ENCODE data around the gene ENTREP1.
"Not testable (repeated sequence)": the region's sequence is repeated elsewhere in the genome, so short reads cannot be mapped to it uniquely, and the experiment has no call there.

Gene ENTREP1

GRCh38 chr9:69306895-69307445 is 18.0 kb upstream of the ENTREP1 start:
- H4K8ac ChIP-seq (ENCODE audit: low read length); DNase-seq; H3K27me3 ChIP-seq (ENCODE audit: control insufficient read depth in 1 of 2, insufficient read depth in 1 of 2, low read length in 2 of 2); H2AFZ ChIP-seq (ENCODE audit: low read depth, low read length); H3K36me3 ChIP-seq (ENCODE audit: control insufficient read depth in 1 of 2, insufficient read depth in 2 of 2, low read depth in 1 of 2, low read length in 2 of 2); H3K23ac ChIP-seq (ENCODE audit: low read length in 2 of 2); H2BK12ac ChIP-seq (ENCODE audit: low read length in 2 of 2); H3K4me1 ChIP-seq (ENCODE audit: control insufficient read depth, insufficient read depth, low read depth, low read length); H3K9me3 ChIP-seq (ENCODE audit: control insufficient read depth, low read length); H3K4ac ChIP-seq (ENCODE audit: low read depth in 1 of 2, low read length in 2 of 2); H3K4me2 ChIP-seq (ENCODE audit: low read length, poor library complexity, severe bottlenecking); H3K79me1 ChIP-seq (replicated peaks; ENCODE audit: low read length, poor library complexity, severe bottlenecking); H2BK5ac ChIP-seq (ENCODE audit: low read depth, low read length, poor library complexity, severe bottlenecking); H4K91ac ChIP-seq (ENCODE audit: low read length); H3K18ac ChIP-seq (ENCODE audit: low read depth in 1 of 2, low read length in 2 of 2); H2BK120ac ChIP-seq (ENCODE audit: low read depth, low read length); H3K4me3 ChIP-seq (ENCODE audit: insufficient read depth in 1 of 2, low read depth in 1 of 2, low read length in 2 of 2); H2BK15ac ChIP-seq (ENCODE audit: low read depth, poor library complexity, severe bottlenecking); H3K14ac ChIP-seq (ENCODE audit: low read length in 2 of 2); H3K9ac ChIP-seq (ENCODE audit: low read length): not testable (repeated sequence)
- peak overlapping the region; percentile 75 for H2AK5ac ChIP-seq (ENCODE audit: low read length, severe bottlenecking)
- peak overlapping the region; percentile 74 for H3K27ac ChIP-seq (ENCODE audit: low read length, poor library complexity, severe bottlenecking)
- WGBS: 69% methylated on average over 5 of the region's 5 CpGs

- H4K8ac ChIP-seq (ENCODE audit: low read length): no peak overlapping the region
- H2BK120ac ChIP-seq (ENCODE audit: low read depth, low read length): no peak overlapping the region
- H2BK5ac ChIP-seq (ENCODE audit: low read depth, low read length, poor library complexity, severe bottlenecking): no peak overlapping the region
- H3K4me1 ChIP-seq (ENCODE audit: control insufficient read depth, insufficient read depth, low read depth, low read length): peaks cover 2% of the 10 kb centered on the region
- H2BK12ac ChIP-seq (ENCODE audit: low read length in 2 of 2): no peak overlapping the region
- no peak overlapping the region for H2AFZ ChIP-seq (ENCODE audit: low read depth, low read length)
- no peak overlapping the region for H3K4me2 ChIP-seq (ENCODE audit: low read length, poor library complexity, severe bottlenecking)
- peaks cover 0 to 5% of the 10 kb centered on the region in 2 experiments for H3K27me3 ChIP-seq (ENCODE audit: control insufficient read depth in 1 of 2, insufficient read depth in 1 of 2, low read length in 2 of 2)
- H2AK5ac ChIP-seq (ENCODE audit: low read length, severe bottlenecking): peak overlapping the region; percentile 19
- WGBS: 66% methylated on average over 5 of the region's 5 CpGs
- H2BK15ac ChIP-seq (ENCODE audit: low read depth, poor library complexity, severe bottlenecking): no peak overlapping the region
- no peak overlapping the region for H3K9ac ChIP-seq (ENCODE audit: low read length)
- H3K27ac ChIP-seq (ENCODE audit: low read length, poor library complexity, severe bottlenecking): peak overlapping the region; percentile 74
- H3K14ac ChIP-seq (ENCODE audit: low read length in 2 of 2): no peak overlapping the region
- H4K91ac ChIP-seq (ENCODE audit: low read length): no peak overlapping the region
- H3K79me1 ChIP-seq (replicated peaks; ENCODE audit: low read length, poor library complexity, severe bottlenecking): no peaks in the 10 kb centered on the region
- peak; percentile 57 for DNase-seq
- no peak overlapping the region for H3K18ac ChIP-seq (ENCODE audit: low read depth in 1 of 2, low read length in 2 of 2)
- no peak overlapping the region for H3K4me3 ChIP-seq (ENCODE audit: insufficient read depth in 1 of 2, low read depth in 1 of 2, low read length in 2 of 2)
- no peak overlapping the region for H3K4ac ChIP-seq (ENCODE audit: low read depth in 1 of 2, low read length in 2 of 2)
- H3K36me3 ChIP-seq (ENCODE audit: control insufficient read depth in 1 of 2, insufficient read depth in 2 of 2, low read depth in 1 of 2, low read length in 2 of 2): no peaks in the 10 kb centered on the region
- H3K9me3 ChIP-seq (ENCODE audit: control insufficient read depth, low read length): peaks cover 2% of the 10 kb centered on the region
- no peak overlapping the region for H3K23ac ChIP-seq (ENCODE audit: low read length in 2 of 2)
Measured at GRCh38 chr9:69307446-69308205, 17.4 kb upstream of the ENTREP1 start.

GRCh38 chr9:69308206-69308931 is 16.6 kb upstream of the ENTREP1 start:
- H3K4me1 ChIP-seq (ENCODE audit: control insufficient read depth, insufficient read depth, low read depth, low read length): peaks cover 2% of the 10 kb centered on the region
- H3K4ac ChIP-seq (ENCODE audit: low read depth in 1 of 2, low read length in 2 of 2): no peak overlapping the region
- 86% methylated on average over 3 of the region's 5 CpGs for WGBS
- H3K79me1 ChIP-seq (replicated peaks; ENCODE audit: low read length, poor library complexity, severe bottlenecking): no peaks in the 10 kb centered on the region
- H2BK15ac ChIP-seq (ENCODE audit: low read depth, poor library complexity, severe bottlenecking): no peak overlapping the region
- H3K27me3 ChIP-seq (ENCODE audit: control insufficient read depth in 1 of 2, insufficient read depth in 1 of 2, low read length in 2 of 2): peaks cover 0 to 5% of the 10 kb centered on the region in 2 experiments
- no peak for DNase-seq
- no peak overlapping the region for H2BK5ac ChIP-seq (ENCODE audit: low read depth, low read length, poor library complexity, severe bottlenecking)
- no peak overlapping the region for H2BK12ac ChIP-seq (ENCODE audit: low read length in 2 of 2)
- no peak overlapping the region for H3K14ac ChIP-seq (ENCODE audit: low read length in 2 of 2)
- peaks cover 4% of the 10 kb centered on the region for H3K9me3 ChIP-seq (ENCODE audit: control insufficient read depth, low read length)
- H3K4me2 ChIP-seq (ENCODE audit: low read length, poor library complexity, severe bottlenecking): no peak overlapping the region
- H4K91ac ChIP-seq (ENCODE audit: low read length): no peak overlapping the region
- no peak overlapping the region for H2BK120ac ChIP-seq (ENCODE audit: low read depth, low read length)
- no peak overlapping the region for H2AK5ac ChIP-seq (ENCODE audit: low read length, severe bottlenecking)
- no peak overlapping the region for H2AFZ ChIP-seq (ENCODE audit: low read depth, low read length)
- peak overlapping the region; percentile 57 for H3K27ac ChIP-seq (ENCODE audit: low read length, poor library complexity, severe bottlenecking)
- H3K23ac ChIP-seq (ENCODE audit: low read length in 2 of 2): no peak overlapping the region
- no peaks in the 10 kb centered on the region for H3K36me3 ChIP-seq (ENCODE audit: control insufficient read depth in 1 of 2, insufficient read depth in 2 of 2, low read depth in 1 of 2, low read length in 2 of 2)
- H3K9ac ChIP-seq (ENCODE audit: low read length): no peak overlapping the region
- no peak overlapping the region for H3K4me3 ChIP-seq (ENCODE audit: insufficient read depth in 1 of 2, low read depth in 1 of 2, low read length in 2 of 2)
- H3K18ac ChIP-seq (ENCODE audit: low read depth in 1 of 2, low read length in 2 of 2): no peak overlapping the region
- H4K8ac ChIP-seq (ENCODE audit: low read length): no peak overlapping the region

GRCh38 chr9:69313175-69313574 is 11.8 kb upstream of the ENTREP1 start:
- DNase-seq: no peak
- H2BK15ac ChIP-seq (ENCODE audit: low read depth, poor library complexity, severe bottlenecking): no peak overlapping the region
- no peak overlapping the region for H2BK120ac ChIP-seq (ENCODE audit: low read depth, low read length)
- H2AK5ac ChIP-seq (ENCODE audit: low read length, severe bottlenecking): no peak overlapping the region
- H4K8ac ChIP-seq (ENCODE audit: low read length): no peak overlapping the region
- no peak overlapping the region for H3K14ac ChIP-seq (ENCODE audit: low read length in 2 of 2)
- no peak overlapping the region for H2AFZ ChIP-seq (ENCODE audit: low read depth, low read length)
- no peak overlapping the region for H3K27ac ChIP-seq (ENCODE audit: low read length, poor library complexity, severe bottlenecking)
- H3K4ac ChIP-seq (ENCODE audit: low read depth in 1 of 2, low read length in 2 of 2): no peak overlapping the region
- H2BK5ac ChIP-seq (ENCODE audit: low read depth, low read length, poor library complexity, severe bottlenecking): no peak overlapping the region
- no peaks in the 10 kb centered on the region for H3K36me3 ChIP-seq (ENCODE audit: control insufficient read depth in 1 of 2, insufficient read depth in 2 of 2, low read depth in 1 of 2, low read length in 2 of 2)
- no peak overlapping the region for H3K9ac ChIP-seq (ENCODE audit: low read length)
- H3K4me2 ChIP-seq (ENCODE audit: low read length, poor library complexity, severe bottlenecking): no peak overlapping the region
- no peak overlapping the region for H4K91ac ChIP-seq (ENCODE audit: low read length)
- no peaks in the 10 kb centered on the region for H3K4me1 ChIP-seq (ENCODE audit: control insufficient read depth, insufficient read depth, low read depth, low read length)
- H3K23ac ChIP-seq (ENCODE audit: low read length in 2 of 2): no peak overlapping the region
- no peaks in the 10 kb centered on the region for H3K79me1 ChIP-seq (replicated peaks; ENCODE audit: low read length, poor library complexity, severe bottlenecking)
- no peak overlapping the region for H2BK12ac ChIP-seq (ENCODE audit: low read length in 2 of 2)
- peaks cover 4% of the 10 kb centered on the region for H3K9me3 ChIP-seq (ENCODE audit: control insufficient read depth, low read length)
- H3K18ac ChIP-seq (ENCODE audit: low read depth in 1 of 2, low read length in 2 of 2): no peak overlapping the region
- H3K27me3 ChIP-seq (ENCODE audit: control insufficient read depth in 1 of 2, insufficient read depth in 1 of 2, low read length in 2 of 2): peaks cover 2 to 6% of the 10 kb centered on the region in 2 experiments
- no peak overlapping the region for H3K4me3 ChIP-seq (ENCODE audit: insufficient read depth in 1 of 2, low read depth in 1 of 2, low read length in 2 of 2)

Data from mesenchymal stem cell (in vitro differentiated cells and primary cell).